Cortex of kidney (tissue), 1 donor: ENCODE results near the gene TRIM74.
"Not testable (repeated sequence)": the region's sequence is repeated elsewhere in the genome, so short reads cannot be mapped to it uniquely, and the experiment has no call there.

Experiments
- DNase-seq: peaks from one replicate; lab custom pipeline; 2025; lab: John Stamatoyannopoulos, UW

TRIM74 gene

GRCh38 chr7:72968980-72969516 lies at the start of gene TRIM74:
TSS of gene TRIM74 (minus strand) at chr7:72969466. CDS start at chr7:72966157, 3,309 bp downstream.
- DNase-seq: not testable (repeated sequence)

- not testable (repeated sequence) for DNase-seq
Observed at GRCh38 chr7:73006491-73006890, 37.2 kb upstream of the TRIM74 start.

GRCh38 chr7:73005693-73006447 lies 36.6 kb upstream of the TRIM74 start:
- DNase-seq: not testable (repeated sequence)

DNA sequence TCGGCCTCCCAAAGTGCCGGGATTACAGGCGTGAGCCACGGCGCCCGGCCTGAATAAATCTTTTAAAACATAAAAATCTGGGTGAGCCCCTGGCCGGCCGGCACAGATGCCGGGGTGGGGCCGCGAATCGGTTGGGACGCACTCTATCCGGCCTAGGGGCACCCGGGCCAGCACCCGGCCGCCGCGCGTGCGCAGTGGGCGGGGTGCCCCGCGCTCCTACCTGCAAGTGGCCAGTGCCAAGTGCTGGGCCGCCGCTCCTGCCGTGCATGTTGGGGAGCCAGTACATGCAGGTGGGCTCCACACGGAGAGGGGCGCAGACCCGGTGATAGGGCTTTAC lies 36.1 kb upstream of the TRIM74 start:
- DNase-seq: not testable (repeated sequence)

- DNase-seq: not testable (repeated sequence)
Observed at GRCh38 chr7:72997887-72998468, 28.7 kb upstream of the TRIM74 start.

GRCh38 chr7:72997447-72997846 lies 28.2 kb upstream of the TRIM74 start:
- DNase-seq: not testable (repeated sequence)

GRCh38 chr7:72995484-72995883 lies 26.2 kb upstream of the TRIM74 start:
- not testable (repeated sequence) for DNase-seq

- not testable (repeated sequence) for DNase-seq
Observed at GRCh38 chr7:72990146-72990913, 21.1 kb upstream of the TRIM74 start.

- DNase-seq: not testable (repeated sequence)
Observed at GRCh38 chr7:72982084-72982483, 12.8 kb upstream of the TRIM74 start.

DNA sequence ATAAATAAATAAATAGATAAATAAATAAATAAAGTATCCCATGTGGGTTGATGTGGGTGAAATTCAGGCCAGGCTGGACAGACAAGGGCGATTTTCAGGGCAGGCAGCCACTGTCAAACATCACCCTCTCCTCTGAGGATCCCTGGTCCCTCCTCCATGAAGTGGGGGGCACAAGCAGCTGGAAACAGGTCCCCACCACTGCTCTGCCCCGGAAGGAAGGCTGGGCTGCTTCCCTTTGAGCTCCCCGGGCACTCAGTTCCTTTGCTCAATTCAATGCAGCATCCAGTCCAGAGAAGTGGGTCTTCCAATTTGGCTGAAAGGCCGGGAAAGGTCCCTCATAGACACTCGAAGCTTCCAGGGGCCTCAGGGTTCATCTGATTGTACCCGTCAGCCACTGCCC lies 11.1 kb upstream of the TRIM74 start:
- not testable (repeated sequence) for DNase-seq

GRCh38 chr7:72976434-72976833 lies 7.2 kb upstream of the TRIM74 start:
- not testable (repeated sequence) for DNase-seq

- DNase-seq: not testable (repeated sequence)
Observed at GRCh38 chr7:72975656-72976286, 6.5 kb upstream of the TRIM74 start.

GRCh38 chr7:72974781-72975180 lies 5.5 kb upstream of the TRIM74 start:
- not testable (repeated sequence) for DNase-seq

- DNase-seq: not testable (repeated sequence)
Observed at GRCh38 chr7:72971505-72971904, 2.2 kb upstream of the TRIM74 start.

GRCh38 chr7:72969688-72970087 lies 422 bp upstream of the TRIM74 start:
- DNase-seq: not testable (repeated sequence)

DNA sequence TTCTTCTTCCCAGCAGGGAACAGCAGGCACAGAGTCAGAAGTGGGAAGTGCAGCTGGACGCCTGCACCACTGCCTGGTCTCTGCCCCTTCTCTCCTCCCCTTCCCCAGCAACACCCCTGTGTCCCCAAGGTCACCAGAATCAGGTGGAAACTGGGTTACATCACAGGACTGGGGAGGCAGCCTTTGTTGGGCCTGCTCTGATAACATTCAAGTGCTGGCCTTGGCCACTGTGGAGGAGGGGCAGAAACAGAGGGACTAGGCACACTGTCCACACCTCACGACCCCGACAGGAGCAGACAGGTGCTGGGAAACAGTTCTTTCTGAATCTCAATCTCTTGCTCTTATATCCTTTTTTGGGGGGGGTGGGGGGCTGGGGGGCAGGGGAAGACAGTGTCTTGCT lies 2.4 kb downstream of the TRIM74 start:
- DNase-seq: not testable (repeated sequence)

DNA sequence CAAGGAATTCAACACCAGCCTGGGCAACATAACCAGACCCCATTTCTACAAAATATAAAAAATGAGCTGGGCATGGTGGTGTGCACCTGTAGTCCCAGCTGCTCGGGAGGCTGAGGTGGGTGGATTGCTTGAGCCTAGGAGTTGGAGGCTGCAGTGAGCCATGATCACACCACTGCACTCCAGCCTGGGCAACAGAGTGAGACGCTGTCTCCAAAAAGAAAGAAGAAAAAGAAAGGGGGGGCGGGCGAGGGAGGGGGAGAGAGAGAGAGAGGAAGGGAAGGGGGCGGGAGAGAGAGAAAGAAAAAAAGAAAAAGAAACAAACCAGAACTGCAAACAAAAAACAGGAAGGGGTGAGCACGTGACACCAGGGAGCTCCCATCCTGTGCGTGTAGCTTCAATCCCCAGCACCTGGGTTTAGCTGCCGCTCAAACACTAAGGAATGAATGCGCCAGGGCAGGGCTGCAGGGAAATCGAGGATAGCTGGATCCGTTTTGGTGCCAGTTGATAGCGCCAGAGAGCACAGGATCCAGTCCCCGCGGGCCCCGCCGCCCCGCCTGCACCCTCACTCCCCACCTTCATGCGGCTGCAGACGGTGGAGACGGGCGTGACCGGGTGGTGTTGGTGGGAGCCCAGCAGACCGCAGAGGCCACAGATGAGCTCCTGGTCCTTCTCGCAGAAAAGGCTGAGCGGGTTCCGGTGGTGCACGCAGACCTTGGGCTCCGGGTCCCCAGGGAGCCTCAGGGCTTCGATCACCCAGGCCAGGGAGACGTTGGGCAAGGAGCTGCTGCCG lies 3.9 kb downstream of the TRIM74 start:
- not testable (repeated sequence) for DNase-seq

DNA sequence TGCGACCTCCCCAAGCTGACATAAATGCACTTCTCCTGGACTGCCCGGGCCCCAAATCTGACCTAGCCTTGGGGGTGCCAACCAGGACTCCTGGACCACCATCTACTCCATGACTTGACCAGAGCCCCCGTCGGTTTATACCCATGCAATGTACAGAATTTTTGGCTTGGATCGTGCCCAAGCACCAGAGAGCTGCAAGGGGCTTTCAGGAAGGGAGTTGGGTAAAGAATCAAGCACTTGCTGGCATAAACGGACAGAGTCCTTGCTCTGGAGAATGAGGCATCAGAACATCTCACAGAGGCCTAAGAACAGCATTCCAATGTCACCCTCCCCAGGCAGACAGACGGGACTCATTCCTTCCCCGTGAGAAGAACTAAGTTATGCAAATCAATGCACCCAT lies 6.2 kb downstream of the TRIM74 start:
- DNase-seq: not testable (repeated sequence)

- not testable (repeated sequence) for DNase-seq
Observed at GRCh38 chr7:72961346-72961650, 8.0 kb downstream of the TRIM74 start.

DNA sequence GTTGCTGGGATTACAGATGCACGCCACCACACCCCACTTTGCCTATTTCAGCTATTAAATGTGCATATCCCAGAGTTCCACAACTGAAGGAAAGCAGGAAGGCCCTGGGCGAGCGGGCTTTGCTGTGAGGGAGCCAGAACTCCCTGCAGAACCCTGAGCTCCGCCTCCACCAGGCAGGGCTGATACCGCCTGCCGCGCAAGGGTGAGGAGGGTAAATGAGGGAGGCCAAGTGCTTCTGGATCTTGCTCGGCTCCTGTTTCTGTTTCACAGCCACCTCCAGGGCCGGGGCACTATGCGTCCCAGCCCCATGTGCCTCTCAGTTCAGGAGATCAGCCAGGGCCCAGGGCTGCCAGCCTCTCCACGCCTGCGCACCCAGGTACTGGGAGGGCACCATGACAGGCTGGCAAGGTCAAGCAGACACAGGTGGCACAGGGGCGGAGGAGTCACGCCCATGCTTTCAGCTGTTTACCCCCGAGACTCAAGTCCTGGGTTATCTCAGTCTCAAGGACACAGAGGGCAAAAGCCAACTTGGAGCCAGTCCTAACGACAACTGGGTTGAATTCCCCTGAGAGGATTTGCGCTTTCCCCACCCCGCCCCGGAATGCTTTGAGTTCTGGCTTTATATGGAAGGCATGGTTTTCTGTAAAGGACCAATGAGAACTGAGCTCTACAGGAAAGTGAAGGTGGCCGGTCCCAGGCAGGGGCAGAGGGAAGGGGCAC lies 8.5 kb downstream of the TRIM74 start:
- not testable (repeated sequence) for DNase-seq

- not testable (repeated sequence) for DNase-seq
Observed at GRCh38 chr7:72960029-72960428, 9.2 kb downstream of the TRIM74 start.
